Parathyroid adenoma (tissue), 2 donors: ENCODE results near the gene MYO16.

Experiments
- H2AFZ ChIP-seq: fragments of 300-600 bp; sonication (generic); one replicate; pipeline ENCODE4 v1.7.0; 2017; ENCODE audit warnings: antibody characterized with exemption, mild to moderate bottlenecking
- H3K27ac ChIP-seq: fragments of 300-600 bp; sonication (generic); one replicate; pipeline ENCODE4 v1.7.0; 2017
- H3K27me3 ChIP-seq: fragments of 300-600 bp; sonication (generic); one replicate; pipeline ENCODE4 v1.7.0; 2017; ENCODE audit warnings: low read length; ENCODE audit not compliant: control insufficient read depth, insufficient read depth
- H3K36me3 ChIP-seq: fragments of 300-600 bp; sonication (generic); one replicate; pipeline ENCODE4 v1.7.0; 2017; ENCODE audit warnings: low read length; ENCODE audit not compliant: control insufficient read depth, insufficient read depth
- H3K4me1 ChIP-seq: fragments of 300-600 bp; sonication (generic); one replicate; pipeline ENCODE4 v1.7.0; 2017; ENCODE audit warnings: control low read depth
- H3K4me2 ChIP-seq: fragments of 300-600 bp; sonication (generic); one replicate; pipeline ENCODE4 v1.7.0; 2017; ENCODE audit warnings: low read length
- H3K4me3 ChIP-seq: fragments of 300-600 bp; sonication (generic); one replicate; pipeline ENCODE4 v1.7.0; 2017; ENCODE audit warnings: low read depth, low read length
- H3K79me2 ChIP-seq: fragments of 300-600 bp; sonication (generic); one replicate; pipeline ENCODE4 v1.7.0; 2017; ENCODE audit warnings: control low read depth
- H3K9ac ChIP-seq: fragments of 300-600 bp; sonication (generic); one replicate; pipeline ENCODE4 v1.7.0; 2017; ENCODE audit warnings: mild to moderate bottlenecking
- H3K9me3 ChIP-seq: fragments of 300-600 bp; sonication (generic); one replicate; pipeline ENCODE4 v1.7.0; 2017; ENCODE audit warnings: low read length; ENCODE audit not compliant: control insufficient read depth
- CTCF ChIP-seq: fragments of 300-600 bp; sonication (generic); IDR thresholded peaks from one replicate; pipeline ENCODE4 v1.7.0; 2017; ENCODE audit warnings: antibody characterized with exemption, mild to moderate bottlenecking
- donor health status: primary hyperparathyroidism.

MYO16 gene

GRCh38 chr13:109105899-109106298, 476.5 kb downstream of the MYO16 start:
- H3K79me2 ChIP-seq, result no peaks in the 10 kb centered on the region
- H3K9ac ChIP-seq, result no peak overlapping the region
- no peak overlapping the region for H3K27ac ChIP-seq
- no peaks in the 10 kb centered on the region for H3K9me3 ChIP-seq
- H3K4me2 ChIP-seq, result no peak overlapping the region
- no peak overlapping the region for H3K4me3 ChIP-seq
- H2AFZ ChIP-seq, result no peak overlapping the region
- no peaks in the 10 kb centered on the region for H3K27me3 ChIP-seq
- no peaks in the 10 kb centered on the region for H3K4me1 ChIP-seq
- no peak for TF ChIP-seq CTCF
- no peaks in the 10 kb centered on the region for H3K36me3 ChIP-seq

DNA sequence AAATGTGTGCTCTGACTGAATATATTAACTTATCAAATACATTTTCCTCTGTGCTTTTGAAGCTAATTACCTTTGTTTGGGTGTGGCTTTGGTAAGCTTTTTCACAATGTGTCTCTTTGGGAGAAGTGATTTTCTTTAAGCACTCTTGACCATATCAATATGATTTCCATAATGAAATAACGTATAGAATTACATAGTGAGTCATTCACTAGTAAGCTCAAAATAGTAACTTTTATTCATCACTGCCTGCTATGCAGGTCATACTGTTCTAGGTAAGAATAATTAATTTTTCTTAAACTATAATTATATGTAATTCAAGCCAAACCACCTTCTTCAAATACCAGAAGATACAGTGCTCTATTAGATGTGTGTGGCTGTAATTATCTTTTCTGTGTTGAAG, 480.7 kb downstream of the MYO16 start:
- TF ChIP-seq CTCF, result no peak
- H2AFZ ChIP-seq, result no peak overlapping the region
- no peak overlapping the region for H3K4me2 ChIP-seq
- no peak overlapping the region for H3K4me3 ChIP-seq
- H3K36me3 ChIP-seq, result no peaks in the 10 kb centered on the region
- no peaks in the 10 kb centered on the region for H3K4me1 ChIP-seq
- no peak overlapping the region for H3K27ac ChIP-seq
- no peaks in the 10 kb centered on the region for H3K27me3 ChIP-seq
- H3K9me3 ChIP-seq, result no peaks in the 10 kb centered on the region
- no peak overlapping the region for H3K9ac ChIP-seq
- no peaks in the 10 kb centered on the region for H3K79me2 ChIP-seq

DNA sequence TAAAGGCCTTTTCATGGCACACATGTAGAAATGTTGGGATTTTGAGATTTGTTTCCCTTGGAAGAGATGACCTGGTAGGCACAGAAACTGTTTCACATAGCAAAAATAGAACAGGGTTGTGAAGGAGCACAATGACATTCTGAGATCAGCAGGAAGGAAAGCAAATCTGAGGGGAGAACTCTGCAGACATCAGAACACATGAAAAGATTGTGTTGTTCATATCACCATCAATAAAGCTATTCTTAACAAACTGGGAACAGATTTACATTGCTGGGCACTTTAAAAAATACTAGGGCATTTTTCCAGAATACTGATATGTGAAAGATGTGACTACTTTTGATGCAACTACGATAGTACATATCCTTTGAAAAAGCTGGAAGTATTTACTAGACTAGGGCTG, 481.7 kb downstream of the MYO16 start:
- no peaks in the 10 kb centered on the region for H3K79me2 ChIP-seq
- H3K9ac ChIP-seq, result no peak overlapping the region
- no peak overlapping the region for H3K27ac ChIP-seq
- no peaks in the 10 kb centered on the region for H3K9me3 ChIP-seq
- no peaks in the 10 kb centered on the region for H3K27me3 ChIP-seq
- no peak for TF ChIP-seq CTCF
- H3K36me3 ChIP-seq, result no peaks in the 10 kb centered on the region
- H2AFZ ChIP-seq, result no peak overlapping the region
- no peak overlapping the region for H3K4me3 ChIP-seq
- H3K4me2 ChIP-seq, result no peak overlapping the region
- no peaks in the 10 kb centered on the region for H3K4me1 ChIP-seq

DNA sequence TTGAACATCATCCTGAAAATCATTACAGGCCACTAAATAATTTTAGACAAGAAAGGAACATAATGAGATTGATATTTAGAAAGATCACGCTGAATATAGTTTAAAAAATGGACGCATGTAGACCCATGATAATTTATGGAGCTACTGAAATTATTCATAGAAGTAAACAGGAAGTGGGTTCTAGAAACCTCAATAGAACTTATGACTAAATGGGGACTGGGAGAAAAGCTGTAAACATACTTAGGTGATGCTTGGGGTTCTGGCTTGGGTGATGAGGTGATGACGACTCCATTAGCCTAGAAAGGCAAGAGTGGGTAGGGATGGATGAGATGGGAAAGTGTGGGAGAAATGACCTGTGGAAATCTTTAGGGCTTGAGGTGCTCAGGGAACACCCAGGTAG, 484.0 kb downstream of the MYO16 start:
- TF ChIP-seq CTCF, result no peak
- Histone ChIP-seq H3K27ac (no peak overlapping the region), H3K27me3 (no peaks in the 10 kb centered on the region), H3K79me2 (no peaks in the 10 kb centered on the region), H3K4me1 (no peaks in the 10 kb centered on the region), H3K36me3 (no peaks in the 10 kb centered on the region), H3K9me3 (no peaks in the 10 kb centered on the region), H2AFZ (no peak overlapping the region), H3K4me2 (no peak overlapping the region), H3K9ac (no peak overlapping the region), H3K4me3 (no peak overlapping the region)

GRCh38 chr13:109114162-109114561, 484.8 kb downstream of the MYO16 start:
- Histone ChIP-seq H3K4me1 (no peaks in the 10 kb centered on the region), H3K9me3 (no peaks in the 10 kb centered on the region), H3K36me3 (no peaks in the 10 kb centered on the region), H3K4me3 (no peak overlapping the region), H3K4me2 (no peak overlapping the region), H3K79me2 (no peaks in the 10 kb centered on the region), H3K27ac (no peak overlapping the region), H3K9ac (no peak overlapping the region), H3K27me3 (no peaks in the 10 kb centered on the region), H2AFZ (no peak overlapping the region)
- TF ChIP-seq CTCF, result no peak
